Glomerular visceral epithelial cell (primary cell): ENCODE measurements around the gene CORO2B.

Experiments used
- DNase-seq: peaks from one replicate; pipeline ENCODE4 v3.0.0-alpha.2; 2016; ENCODE audit errors: extremely low spot score

The CORO2B gene

GRCh38 chr15:68592054-68592453 lies 13.3 kb downstream of the CORO2B start:
- DNase-seq: no peak

GRCh38 chr15:68592544-68592943 lies 13.8 kb downstream of the CORO2B start:
- no peak for DNase-seq

GRCh38 chr15:68593341-68593740 lies 14.5 kb downstream of the CORO2B start:
- no peak for DNase-seq

GRCh38 chr15:68593828-68594532 lies 15.2 kb downstream of the CORO2B start:
- DNase-seq: no peak

- DNase-seq: no peak
Observed at GRCh38 chr15:68594533-68595259, 15.9 kb downstream of the CORO2B start.

- no peak for DNase-seq
Observed at GRCh38 chr15:68595260-68595564, 16.4 kb downstream of the CORO2B start.

GRCh38 chr15:68595761-68596160 lies 17.0 kb downstream of the CORO2B start:
- DNase-seq: no peak

GRCh38 chr15:68596691-68597090 lies 17.9 kb downstream of the CORO2B start:
- no peak for DNase-seq

- no peak for DNase-seq
Observed at GRCh38 chr15:68597581-68597980, 18.8 kb downstream of the CORO2B start.

- no peak for DNase-seq
Observed at GRCh38 chr15:68598171-68599152, 19.7 kb downstream of the CORO2B start.

GRCh38 chr15:68599153-68599545 lies 20.4 kb downstream of the CORO2B start:
- no peak for DNase-seq

- no peak for DNase-seq
Observed at GRCh38 chr15:68599560-68600071, 20.8 kb downstream of the CORO2B start.

GRCh38 chr15:68601206-68602197 lies 22.7 kb downstream of the CORO2B start:
- no peak for DNase-seq

- DNase-seq: no peak
Observed at GRCh38 chr15:68602459-68603215, 23.8 kb downstream of the CORO2B start.

GRCh38 chr15:68603216-68603595 lies 24.4 kb downstream of the CORO2B start:
- DNase-seq: no peak

GRCh38 chr15:68603951-68604350 lies 25.2 kb downstream of the CORO2B start:
- DNase-seq: no peak

GRCh38 chr15:68604840-68605478 lies 26.2 kb downstream of the CORO2B start:
- DNase-seq: peak; percentile 82

- DNase-seq: no peak
Observed at GRCh38 chr15:68606375-68606774, 27.6 kb downstream of the CORO2B start.

- peak; percentile 44 for DNase-seq
Observed at GRCh38 chr15:68608206-68608843, 29.5 kb downstream of the CORO2B start.
